GM18873 (cell line): Measurements from ENCODE around the gene ETV6.
A peak's percentile ranks its signal among the peaks of the same experiment; 100 is the strongest.

Source experiments
- ATAC-seq: cut with Tn5 transposase; IDR thresholded peaks from one replicate; pipeline ENCODE4 v1.9.1; 2021; ENCODE audit warnings: mild to moderate bottlenecking, moderate library complexity, moderate number of reproducible peaks; ENCODE audit not compliant: unreplicated experiment, low FRiP score

The ETV6 gene

DNA sequence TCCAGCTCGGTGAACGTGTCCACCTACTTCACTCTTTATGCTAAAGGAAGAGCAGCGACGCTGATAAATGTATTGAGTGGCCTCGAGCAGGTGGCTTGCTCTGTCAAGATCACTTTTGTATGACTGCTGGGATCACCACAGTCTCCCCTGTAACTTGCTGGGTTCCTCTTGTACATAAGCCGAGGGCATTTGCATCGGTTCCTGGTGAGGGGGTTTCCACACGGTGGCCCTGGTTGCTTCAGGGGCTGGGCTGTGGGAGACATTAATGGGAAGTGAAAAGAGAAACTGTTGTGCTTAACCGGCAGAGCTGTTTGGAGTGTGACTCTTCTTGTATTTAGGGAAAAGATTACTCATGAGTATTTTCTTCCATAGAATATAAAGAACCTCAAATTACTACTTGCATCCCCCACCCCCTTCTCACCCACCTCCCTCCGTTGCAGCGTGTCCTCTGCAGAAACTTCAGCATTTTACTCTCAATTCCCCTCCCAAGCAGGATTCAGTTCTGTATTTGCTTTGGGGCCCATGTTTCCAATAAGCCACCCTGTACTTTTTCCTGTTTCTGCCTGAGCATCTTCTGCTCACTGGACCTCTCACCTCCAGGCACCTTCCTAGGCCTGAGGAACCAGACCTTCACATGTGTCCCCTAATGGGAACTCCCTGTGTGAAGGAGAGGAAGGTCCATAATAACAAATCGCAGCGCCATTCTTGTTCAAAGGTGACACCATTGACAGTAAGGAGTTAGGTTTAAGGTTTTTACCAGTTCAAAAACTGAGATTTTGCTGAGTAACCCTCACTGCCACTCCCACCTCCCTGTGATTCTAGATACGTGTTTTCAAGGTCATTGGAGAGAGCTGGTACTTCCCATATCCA lies 187.0 kb downstream of the ETV6 start:
- ATAC-seq, result peak; percentile 90

- ATAC-seq, result no peak
Measured at GRCh38 chr12:11837216-11837934, 187.9 kb downstream of the ETV6 start.

DNA sequence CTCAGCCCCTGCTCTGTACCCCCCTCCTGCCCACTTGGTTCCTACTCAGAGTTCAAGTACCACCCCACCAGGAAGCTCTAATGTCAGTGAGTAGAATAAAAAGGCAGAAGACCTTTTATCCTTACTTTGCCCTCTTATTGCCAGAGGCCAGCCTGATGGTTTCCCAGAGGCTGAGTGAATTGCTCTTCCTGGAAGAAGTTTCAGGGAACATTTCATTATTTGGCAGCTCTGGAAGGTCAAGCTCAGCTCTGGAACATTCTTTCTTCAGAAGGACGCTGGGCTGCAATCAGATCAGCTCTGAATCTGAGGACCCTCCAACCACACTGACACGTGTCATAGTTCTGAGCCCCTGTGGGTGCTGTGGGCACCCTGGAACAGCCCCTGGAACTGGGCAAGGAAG lies 188.9 kb downstream of the ETV6 start:
- ATAC-seq, result no peak

DNA sequence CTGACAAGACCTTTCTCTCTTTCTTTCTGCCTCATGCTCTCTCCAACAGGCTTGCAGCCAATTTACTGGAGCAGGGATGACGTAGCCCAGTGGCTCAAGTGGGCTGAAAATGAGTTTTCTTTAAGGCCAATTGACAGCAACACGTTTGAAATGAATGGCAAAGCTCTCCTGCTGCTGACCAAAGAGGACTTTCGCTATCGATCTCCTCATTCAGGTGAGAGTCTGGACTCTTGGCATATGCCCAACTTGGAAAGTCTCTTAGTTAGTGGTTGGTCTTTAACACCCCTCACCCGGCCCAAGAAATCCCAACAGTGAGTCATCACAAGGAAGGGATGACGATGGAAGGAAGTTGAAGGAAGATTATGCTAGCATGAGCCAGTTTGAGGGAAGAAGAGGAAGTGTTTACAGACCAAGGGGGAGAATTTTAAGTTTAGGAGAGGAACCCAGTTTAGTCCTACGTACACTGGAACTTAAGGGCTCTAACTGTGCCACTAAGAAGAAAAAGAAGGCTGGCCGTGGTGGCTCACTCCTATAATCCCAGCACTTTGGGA lies 189.7 kb downstream of the ETV6 start:
- ATAC-seq, result no peak

- ATAC-seq, result no peak
Measured at GRCh38 chr12:11840366-11840765, 190.9 kb downstream of the ETV6 start.

- ATAC-seq, result no peak
Measured at GRCh38 chr12:11846488-11846887, 197.0 kb downstream of the ETV6 start.

DNA sequence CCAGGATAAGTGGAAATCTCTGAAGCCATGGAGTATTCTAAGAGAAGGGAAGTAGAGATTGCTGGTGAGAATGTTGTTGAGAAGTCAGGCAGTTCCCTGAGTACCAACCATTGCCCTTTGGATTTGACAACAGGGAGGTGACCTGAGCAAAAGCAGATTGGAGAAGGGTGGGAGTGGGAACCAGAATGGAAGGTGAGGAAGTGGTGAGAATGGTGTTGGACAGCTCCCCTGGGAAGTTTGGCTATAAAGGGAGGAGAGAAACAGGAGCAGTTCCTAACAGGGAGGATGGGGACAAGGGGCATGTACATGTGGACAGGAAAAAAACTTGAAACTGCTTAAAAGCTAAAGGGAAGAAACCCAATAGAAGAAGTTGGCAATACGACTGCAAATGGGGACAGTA lies 198.1 kb downstream of the ETV6 start:
- ATAC-seq, result no peak

DNA sequence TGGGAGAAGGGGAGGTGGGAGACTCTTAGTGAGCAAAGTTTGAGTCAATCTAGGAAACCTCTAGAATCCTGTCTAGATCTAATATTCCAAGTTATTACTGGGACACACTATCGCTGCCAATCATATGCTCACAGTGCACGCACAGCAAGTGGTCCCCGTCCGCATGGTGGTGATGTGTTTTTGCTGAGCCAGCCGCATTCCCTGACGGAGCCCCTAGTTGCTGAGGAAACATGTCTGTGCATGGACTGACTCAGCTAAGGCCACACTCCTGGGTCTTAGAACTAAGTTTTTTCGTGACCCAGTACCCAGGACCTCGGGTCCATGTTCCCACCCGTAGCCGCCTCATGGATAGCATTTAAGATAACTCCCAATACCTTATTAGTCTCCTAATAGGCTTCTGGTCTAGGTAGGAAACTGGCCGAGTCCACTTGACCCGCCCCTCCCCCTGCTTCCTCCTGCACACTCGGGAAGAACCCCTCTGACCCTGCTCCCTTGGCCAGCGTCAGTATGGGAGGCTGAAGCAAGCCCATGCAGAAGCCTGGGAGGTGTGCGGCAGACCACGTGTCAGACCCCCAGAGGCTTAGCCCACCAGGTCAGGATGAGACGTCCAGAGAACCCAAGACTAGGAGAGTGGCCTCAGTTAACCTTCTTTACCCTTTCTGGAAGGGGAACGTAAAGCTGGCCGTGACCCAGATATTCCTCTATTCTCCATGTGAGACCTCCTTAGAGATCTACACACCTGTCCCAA lies 200.5 kb downstream of the ETV6 start:
- ATAC-seq, result no peak

- ATAC-seq, result no peak
Measured at GRCh38 chr12:11853126-11853525, 203.7 kb downstream of the ETV6 start.

- no peak for ATAC-seq
Measured at GRCh38 chr12:11854011-11854499, 204.6 kb downstream of the ETV6 start.

- ATAC-seq, result no peak
Measured at GRCh38 chr12:11855983-11856374, 206.5 kb downstream of the ETV6 start.

DNA sequence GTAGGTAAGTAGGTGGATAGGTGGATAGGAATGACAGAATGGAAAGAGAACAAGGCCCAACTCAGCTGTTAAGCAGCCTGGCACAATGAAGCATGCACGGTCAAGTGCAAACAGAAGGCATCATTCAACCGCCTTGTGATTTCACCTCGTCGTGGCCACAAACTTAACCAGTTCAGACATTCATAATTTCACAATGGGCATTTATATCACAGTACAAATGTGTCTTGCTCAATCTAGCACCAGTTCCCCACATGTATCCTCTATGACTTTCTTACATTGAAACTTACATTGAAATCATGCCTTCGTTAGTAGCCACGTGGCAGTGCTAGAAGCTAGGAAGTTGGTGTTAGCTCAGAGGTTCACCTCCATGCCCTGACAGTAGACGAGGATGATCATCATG lies 207.5 kb downstream of the ETV6 start:
- ATAC-seq, result no peak

DNA sequence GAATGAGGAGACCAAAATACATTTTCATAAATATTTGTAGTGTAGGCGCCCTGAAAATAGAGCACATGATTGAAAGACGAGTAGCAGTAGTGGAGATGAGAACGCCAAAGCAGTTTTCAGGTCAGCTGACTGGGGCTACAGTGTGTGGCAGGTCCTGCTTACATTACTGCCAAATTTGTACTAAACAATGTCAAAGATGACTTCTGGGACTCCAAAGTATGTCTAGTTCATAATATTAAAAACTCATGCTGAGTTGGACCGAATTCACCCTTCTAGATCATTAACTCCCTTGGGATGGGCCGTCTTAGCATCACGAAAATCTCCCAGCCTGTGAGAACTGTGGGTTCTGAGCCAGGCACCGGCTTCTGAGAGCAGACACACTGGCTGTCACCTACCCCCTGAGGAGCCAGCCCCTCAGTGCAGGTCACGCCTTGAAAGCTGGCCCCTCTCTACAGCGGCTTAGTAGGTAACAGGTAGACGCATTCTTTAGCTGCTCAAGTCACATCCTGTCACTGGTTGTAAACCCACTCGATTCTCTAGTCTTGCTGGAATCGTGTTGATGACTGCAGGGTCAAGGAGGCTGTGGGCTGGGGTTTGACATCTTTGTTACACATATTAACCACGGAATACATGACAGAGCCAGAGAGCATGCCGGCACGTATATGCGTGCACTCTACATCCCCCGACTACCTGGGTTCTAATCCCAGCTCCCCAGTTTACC lies 210.4 kb downstream of the ETV6 start:
- no peak for ATAC-seq

DNA sequence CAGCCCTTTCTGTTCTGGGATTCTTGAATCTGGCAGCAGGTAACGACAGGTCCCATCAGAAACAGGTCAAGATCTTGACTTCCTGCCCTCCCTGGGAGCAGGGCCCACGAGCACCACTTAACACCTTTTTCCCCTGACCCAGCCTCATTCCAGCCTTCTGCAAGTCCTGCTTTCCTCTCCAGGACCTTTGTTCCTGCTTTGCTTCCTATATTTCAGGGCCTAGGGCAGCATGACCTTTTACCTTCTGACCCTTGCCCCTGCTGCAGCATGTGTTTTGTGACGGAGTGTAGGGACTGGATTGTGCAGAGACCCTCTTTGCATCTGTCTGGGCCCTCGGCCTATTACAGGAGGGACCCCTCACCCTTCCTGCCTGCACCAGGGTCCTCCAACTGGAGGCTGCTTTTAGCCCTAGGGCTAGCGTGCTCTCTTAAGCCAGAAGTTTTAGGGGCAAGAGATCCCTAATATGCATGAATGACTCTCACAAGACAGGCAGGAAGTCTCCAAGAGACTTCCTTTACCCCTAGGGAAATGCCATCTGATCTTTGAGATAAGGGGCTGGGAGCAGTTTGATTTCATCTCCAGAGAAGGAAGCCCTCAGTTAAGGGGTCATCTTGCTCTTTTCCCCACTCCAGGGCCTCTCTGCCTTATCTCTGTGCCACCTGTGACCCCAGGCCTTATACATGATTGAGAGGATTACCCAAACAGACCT lies 211.8 kb downstream of the ETV6 start:
- ATAC-seq, result no peak

GRCh38 chr12:11861864-11862600 lies 212.6 kb downstream of the ETV6 start:
- no peak for ATAC-seq

GRCh38 chr12:11862798-11863197 lies 213.3 kb downstream of the ETV6 start:
- ATAC-seq, result no peak

DNA sequence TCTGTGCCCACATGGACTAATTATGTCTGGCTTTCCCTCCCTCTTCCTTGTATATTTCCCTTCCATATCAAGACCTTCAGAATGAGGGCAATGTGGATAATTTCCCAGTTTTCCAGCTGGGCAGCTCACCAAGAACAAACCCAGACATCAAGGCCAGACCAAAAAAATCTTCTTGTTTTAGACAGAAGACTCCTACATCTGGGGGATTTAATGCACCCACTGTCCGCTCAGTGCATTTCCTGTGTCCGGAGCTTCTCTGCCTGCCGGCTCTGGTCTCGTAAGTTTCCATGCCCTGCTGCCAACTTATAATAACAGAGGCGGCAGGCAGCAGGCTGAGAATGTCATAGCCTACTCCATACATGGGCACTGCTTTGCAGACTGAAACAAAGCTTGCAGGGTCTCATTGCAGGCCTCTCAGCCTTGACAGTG lies 214.0 kb downstream of the ETV6 start:
- ATAC-seq, result no peak

DNA sequence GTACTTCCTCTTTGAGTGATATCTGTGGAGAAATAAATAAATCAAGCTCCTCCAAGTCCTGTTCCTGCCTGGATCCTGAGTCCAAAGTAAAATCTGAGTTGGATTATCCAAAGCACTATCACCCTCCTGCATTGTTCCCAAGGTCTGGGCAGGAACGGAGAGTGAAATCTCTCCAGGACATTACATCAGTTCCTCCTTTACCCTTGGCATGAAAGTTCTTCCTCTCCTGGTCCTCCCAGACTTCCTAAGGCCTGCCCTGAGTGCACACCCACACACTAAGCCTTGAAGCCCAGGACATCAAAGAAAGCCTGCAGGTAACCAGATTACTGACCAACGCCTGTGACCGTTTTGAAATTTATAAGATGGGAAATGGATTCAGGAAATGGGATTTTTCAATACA lies 214.5 kb downstream of the ETV6 start:
- ATAC-seq, result no peak

GRCh38 chr12:11865824-11866223 lies 216.3 kb downstream of the ETV6 start:
- no peak for ATAC-seq
